ENCODE results near the gene HSD17B10.

DNA sequence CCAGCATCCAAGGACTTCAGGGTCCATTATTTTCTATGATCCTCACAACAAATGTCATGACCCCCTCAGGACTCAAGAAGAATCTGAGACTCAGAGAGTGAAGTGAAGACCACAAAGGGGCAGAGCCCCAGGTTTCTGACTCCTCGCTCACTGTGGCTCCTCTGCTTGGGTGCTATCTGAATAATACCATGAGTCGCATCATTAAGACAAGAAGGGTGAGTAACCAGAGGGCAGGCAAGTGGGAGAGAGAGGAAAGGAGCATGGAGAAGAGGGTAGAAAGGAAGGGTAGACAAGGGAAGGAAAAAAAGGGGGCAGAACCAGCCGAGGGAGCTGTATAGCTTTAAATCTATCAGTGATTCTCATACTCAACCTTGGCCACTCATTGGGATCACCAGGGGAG is 15.5 kb upstream of the HSD17B10 start:
- TF ChIP-seq SIN3A (IDR thresholded peaks at IDR 0.05; ENCODE audit: borderline replicate concordance, low read depth, low read length) = no peak
- TF ChIP-seq, protein P1, sequence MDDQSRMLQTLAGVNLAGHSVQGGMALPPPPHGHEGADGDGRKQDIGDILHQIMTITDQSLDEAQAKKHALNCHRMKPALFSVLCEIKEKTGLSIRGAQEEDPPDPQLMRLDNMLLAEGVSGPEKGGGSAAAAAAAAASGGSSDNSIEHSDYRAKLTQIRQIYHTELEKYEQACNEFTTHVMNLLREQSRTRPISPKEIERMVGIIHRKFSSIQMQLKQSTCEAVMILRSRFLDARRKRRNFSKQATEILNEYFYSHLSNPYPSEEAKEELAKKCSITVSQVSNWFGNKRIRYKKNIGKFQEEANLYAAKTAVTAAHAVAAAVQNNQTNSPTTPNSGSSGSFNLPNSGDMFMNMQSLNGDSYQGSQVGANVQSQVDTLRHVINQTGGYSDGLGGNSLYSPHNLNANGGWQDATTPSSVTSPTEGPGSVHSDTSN (IDR thresholded peaks at IDR 0.05) = no peak
